ENCODE results near the gene NUDT14.

Gene NUDT14

GRCh38 chr14:105128059-105128458 lies 53.1 kb downstream of the NUDT14 start:
- H3K4me3 ChIP-seq (ENCODE audit: low read length), result no peak overlapping the region
- H3K27ac ChIP-seq (ENCODE audit: low read depth, low read length), result no peak overlapping the region
- no peaks in the 10 kb centered on the region for H3K36me3 ChIP-seq (ENCODE audit: control insufficient read depth, insufficient read depth, low read length)
- no peaks in the 10 kb centered on the region for H3K27me3 ChIP-seq (ENCODE audit: control insufficient read depth, insufficient read depth, low read length)
- no peaks in the 10 kb centered on the region for H3K4me1 ChIP-seq (ENCODE audit: control insufficient read depth, insufficient read depth, low read length)
- H3K9ac ChIP-seq (ENCODE audit: low read length), result no peak overlapping the region

GRCh38 chr14:105126981-105127329 lies 54.2 kb downstream of the NUDT14 start:
- Histone ChIP-seq H3K27ac (ENCODE audit: low read depth, low read length) (no peak overlapping the region), H3K4me3 (ENCODE audit: low read length) (no peak overlapping the region), H3K4me1 (ENCODE audit: control insufficient read depth, insufficient read depth, low read length) (no peaks in the 10 kb centered on the region), H3K36me3 (ENCODE audit: control insufficient read depth, insufficient read depth, low read length) (no peaks in the 10 kb centered on the region), H3K9ac (ENCODE audit: low read length) (no peak overlapping the region), H3K27me3 (ENCODE audit: control insufficient read depth, insufficient read depth, low read length) (no peaks in the 10 kb centered on the region)

GRCh38 chr14:105126126-105126980 lies 54.8 kb downstream of the NUDT14 start:
- no peak overlapping the region for H3K4me3 ChIP-seq (ENCODE audit: low read length)

GRCh38 chr14:105124823-105125222 lies 56.3 kb downstream of the NUDT14 start:
- Histone ChIP-seq H3K27ac (ENCODE audit: low read depth, low read length) (no peak overlapping the region), H3K27me3 (ENCODE audit: control insufficient read depth, insufficient read depth, low read length) (no peaks in the 10 kb centered on the region), H3K9ac (ENCODE audit: low read length) (no peak overlapping the region), H3K4me1 (ENCODE audit: control insufficient read depth, insufficient read depth, low read length) (no peaks in the 10 kb centered on the region), H3K36me3 (ENCODE audit: control insufficient read depth, insufficient read depth, low read length) (no peaks in the 10 kb centered on the region), H3K4me3 (ENCODE audit: low read length) (no peak overlapping the region)

More at GRCh38 chr14:105126126-105126980, 54.8 kb downstream of the NUDT14 start:
- no peaks in the 10 kb centered on the region for H3K27me3 ChIP-seq (ENCODE audit: control insufficient read depth, insufficient read depth, low read length)
- H3K9ac ChIP-seq (ENCODE audit: low read length), result no peak overlapping the region
- H3K27ac ChIP-seq (ENCODE audit: low read depth, low read length), result no peak overlapping the region
- no peaks in the 10 kb centered on the region for H3K4me1 ChIP-seq (ENCODE audit: control insufficient read depth, insufficient read depth, low read length)
- H3K36me3 ChIP-seq (ENCODE audit: control insufficient read depth, insufficient read depth, low read length), result no peaks in the 10 kb centered on the region

GRCh38 chr14:105123981-105124765 lies 56.9 kb downstream of the NUDT14 start:
- no peaks in the 10 kb centered on the region for H3K36me3 ChIP-seq (ENCODE audit: control insufficient read depth, insufficient read depth, low read length)
- no peak overlapping the region for H3K27ac ChIP-seq (ENCODE audit: low read depth, low read length)
- no peak overlapping the region for H3K4me3 ChIP-seq (ENCODE audit: low read length)
- no peaks in the 10 kb centered on the region for H3K4me1 ChIP-seq (ENCODE audit: control insufficient read depth, insufficient read depth, low read length)
- H3K27me3 ChIP-seq (ENCODE audit: control insufficient read depth, insufficient read depth, low read length), result no peaks in the 10 kb centered on the region
- no peak overlapping the region for H3K9ac ChIP-seq (ENCODE audit: low read length)

GRCh38 chr14:105123064-105123665 lies 57.9 kb downstream of the NUDT14 start:
- no peak overlapping the region for H3K27ac ChIP-seq (ENCODE audit: low read depth, low read length)
- H3K36me3 ChIP-seq (ENCODE audit: control insufficient read depth, insufficient read depth, low read length), result no peaks in the 10 kb centered on the region
- H3K9ac ChIP-seq (ENCODE audit: low read length), result no peak overlapping the region
- H3K4me3 ChIP-seq (ENCODE audit: low read length), result no peak overlapping the region
- peaks cover 4% of the 10 kb centered on the region for H3K27me3 ChIP-seq (ENCODE audit: control insufficient read depth, insufficient read depth, low read length)
- H3K4me1 ChIP-seq (ENCODE audit: control insufficient read depth, insufficient read depth, low read length), result no peaks in the 10 kb centered on the region
